Activated CD4-positive, alpha-beta T cell treated with anti-CD3 and anti-CD28 coated beads for 36 hours (primary cell): Measurements from ENCODE around the gene SORCS2. TPM values are rescaled to one million over a fixed set of nuclear protein-coding genes. Genes with fewer than 3 reads are reported as not detected.

Experiments
- ATAC-seq: fragments of 200-7000 bp; cut with Tn5 transposase; one replicate; pipeline ENCODE4 v1.10.0; 2021; ENCODE audit warnings: mild to moderate bottlenecking, moderate library complexity
- CTCF ChIA-PET: fragments of 350-600 bp; sonication (Branson Sonifier 250); formaldehyde crosslinking; loops from one replicate; lab custom pipeline; 2021; ENCODE audit warnings: antibody characterized with exemption; lab: Charles Lee
- POLR2A ChIA-PET: fragments of 350-600 bp; sonication (Branson Sonifier 250); formaldehyde crosslinking; loops from one replicate; lab custom pipeline; 2021; ENCODE audit warnings: antibody characterized with exemption, inconsistent platforms; lab: Charles Lee
- DNase-seq: peaks from one replicate; pipeline ENCODE4 v3.0.0-alpha.2; 2020
- H3K27ac Mint-ChIP-seq: one replicate; pipeline ENCODE4 v1.8.0; 2021; ENCODE audit warnings: mixed read lengths
- H3K27me3 Mint-ChIP-seq: one replicate; pipeline ENCODE4 v1.8.0; 2021; ENCODE audit warnings: mixed read lengths
- H3K36me3 Mint-ChIP-seq: one replicate; pipeline ENCODE4 v1.8.0; 2021; ENCODE audit warnings: low read depth, mixed read lengths
- H3K4me1 Mint-ChIP-seq: one replicate; pipeline ENCODE4 v1.8.0; 2021; ENCODE audit warnings: mixed read lengths
- H3K4me3 Mint-ChIP-seq: one replicate; pipeline ENCODE4 v1.8.0; 2021; ENCODE audit warnings: mild to moderate bottlenecking, moderate library complexity, mixed read lengths
- H3K9me3 Mint-ChIP-seq: one replicate; pipeline ENCODE4 v1.8.0; 2021; ENCODE audit warnings: low read depth, mixed read lengths
- intact Hi-C, 2 experiments: fragments of 100-400 bp; cut with DNase I in 1 of 2; cut with micrococcal nuclease in 1 of 2; formaldehyde crosslinking; loops; one replicate each; pipeline versions ENCODE4 v1.14.2 to v1.15.1; 2022 to 2024; cut with DNase I, micrococcal nuclease
- total RNA-seq, 2 experiments: library from RNA; stranded (reverse); gene quantifications; one replicate each; pipeline ENCODE4 v1.2.3, GENCODE V29; 2021

SORCS2 gene
- total RNA-seq, 2 experiments from 2014 or later, result 0.04 TPM; not detected in 1

DNA sequence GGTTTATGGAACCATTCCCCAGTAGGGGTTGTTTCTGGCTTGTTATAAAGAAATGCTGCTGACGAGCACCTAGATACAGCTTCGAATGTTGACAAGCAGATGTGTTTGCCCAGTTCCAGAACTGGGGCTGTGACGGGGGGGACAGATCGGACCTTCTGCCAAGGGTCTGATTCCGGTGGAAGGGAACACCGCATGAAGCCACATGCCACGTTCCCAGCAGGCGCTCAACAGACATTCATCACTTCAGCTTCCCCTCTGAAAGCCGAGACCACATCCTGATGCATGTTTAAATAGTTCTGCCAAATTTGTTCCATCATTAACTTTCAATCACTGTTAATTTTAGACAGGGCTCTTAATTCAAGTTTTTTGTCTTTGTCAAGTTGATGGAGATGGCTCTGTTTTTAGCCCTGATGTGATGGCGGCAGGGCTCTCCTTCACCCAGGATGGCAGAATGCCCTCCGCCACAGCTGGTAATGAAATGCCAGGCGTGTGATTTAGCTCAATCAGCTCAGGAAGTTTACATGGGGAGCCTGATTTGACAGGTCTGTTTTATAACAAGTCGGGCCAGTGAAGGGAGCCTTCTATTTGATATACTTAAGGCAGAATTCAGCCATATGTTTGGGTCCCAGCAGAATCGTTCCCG is 185.0 kb downstream of the SORCS2 start:
- H3K36me3 Mint-ChIP-seq, result no peaks in the 10 kb centered on the region
- POLR2A ChIA-PET, result no interaction called here
- CTCF ChIA-PET, result no interaction called here

DNA sequence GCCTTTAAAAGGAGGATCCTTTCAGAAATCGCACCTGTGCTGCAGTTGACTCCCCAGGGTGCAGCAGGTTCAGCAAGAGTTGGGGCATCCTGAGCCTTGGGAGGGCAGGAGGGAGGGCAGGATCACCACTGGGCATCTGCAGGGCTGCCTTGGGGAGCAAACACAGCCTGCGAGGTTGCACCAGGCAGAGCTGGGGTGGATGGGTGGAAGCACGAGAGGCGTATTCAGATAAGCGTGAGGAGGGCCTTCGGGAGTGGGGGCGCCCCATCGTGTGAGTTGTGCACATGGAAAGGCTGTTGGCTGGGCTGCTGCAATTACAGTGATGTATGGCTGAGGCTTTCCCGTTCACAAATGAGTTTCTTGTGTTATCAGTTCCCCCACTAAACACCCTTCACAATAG is 186.8 kb downstream of the SORCS2 start:
- CTCF ChIA-PET, result no interaction called here
- H3K9me3 Mint-ChIP-seq, result no peaks in the 10 kb centered on the region

More for the DNA sequence above, 185.0 kb downstream of the SORCS2 start:
- Mint-ChIP-seq H3K27me3 (peaks cover 26% of the 10 kb centered on the region), H3K9me3 (no peaks in the 10 kb centered on the region), H3K4me3 (no peak overlapping the region), H3K4me1 (no peaks in the 10 kb centered on the region), H3K27ac (no peak overlapping the region)
- intact Hi-C loops, result no loop called here
- DNase-seq (no peak), ATAC-seq (no peak)

DNA sequence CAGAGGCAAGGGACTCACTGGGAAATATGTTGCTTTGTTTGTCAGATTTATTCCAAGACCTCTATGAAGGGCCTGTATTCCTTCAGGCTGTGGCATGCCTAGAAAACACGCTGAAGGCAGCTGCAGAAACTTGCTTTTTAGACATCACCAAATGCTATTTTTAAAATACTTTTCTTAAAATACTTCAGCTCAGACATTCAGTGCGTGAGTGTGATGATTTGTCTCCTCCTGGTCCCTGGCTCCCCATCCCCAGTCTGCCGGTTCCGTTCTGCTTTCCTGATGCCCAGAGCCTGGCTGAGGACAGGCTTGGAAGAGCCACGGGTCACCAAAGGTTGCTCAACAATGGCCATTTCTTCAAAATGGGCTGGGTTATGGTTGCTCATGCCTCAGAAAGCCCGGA is 187.4 kb downstream of the SORCS2 start:
- Mint-ChIP-seq H3K4me3 (no peak overlapping the region), H3K36me3 (no peaks in the 10 kb centered on the region), H3K27ac (no peak overlapping the region), H3K9me3 (no peaks in the 10 kb centered on the region), H3K4me1 (no peaks in the 10 kb centered on the region), H3K27me3 (peaks cover 26% of the 10 kb centered on the region)
- intact Hi-C loops, result no loop called here
- ChIA-PET CTCF (no interaction called here), POLR2A (no interaction called here)
- DNase-seq (no peak), ATAC-seq (no peak)

More for the DNA sequence above, 186.8 kb downstream of the SORCS2 start:
- Mint-ChIP-seq H3K4me3 (no peak overlapping the region), H3K36me3 (no peaks in the 10 kb centered on the region), H3K4me1 (no peaks in the 10 kb centered on the region), H3K27ac (no peak overlapping the region), H3K27me3 (peaks cover 26% of the 10 kb centered on the region)
- ATAC-seq (no peak), DNase-seq (no peak)
- POLR2A ChIA-PET, result no interaction called here
- intact Hi-C loops, result no loop called here

DNA sequence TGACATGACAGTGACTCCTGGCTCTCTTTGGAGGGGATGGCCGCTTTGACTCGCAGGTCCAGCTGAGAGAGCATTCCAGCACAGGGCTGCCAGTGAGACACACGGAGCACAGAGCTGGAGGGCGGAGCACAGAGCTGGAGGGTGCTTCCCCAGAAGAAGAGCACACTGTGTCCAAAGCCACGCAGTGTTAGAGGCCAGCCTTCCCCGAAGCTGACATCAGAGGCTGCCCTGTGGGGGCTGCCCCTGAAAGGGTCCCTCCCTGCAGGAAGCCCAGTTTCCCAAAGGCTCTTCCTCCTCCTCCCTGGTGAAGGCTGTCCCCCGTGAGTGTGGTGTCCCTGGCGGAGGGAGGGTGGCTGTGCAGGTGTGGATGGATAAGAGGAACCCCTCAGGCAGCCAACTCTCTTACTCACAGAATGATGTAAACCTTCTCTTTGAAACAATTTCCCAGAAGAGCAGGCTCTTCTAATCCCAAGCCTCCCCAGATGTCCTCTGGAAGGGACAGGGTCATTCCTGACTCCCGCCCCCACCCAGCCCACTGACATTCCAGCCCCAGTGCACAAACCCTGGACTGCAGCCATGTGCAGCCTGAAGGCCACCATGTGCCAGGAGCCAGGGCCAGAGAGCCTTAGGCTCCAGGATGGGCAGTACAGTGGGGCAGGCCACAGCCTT is 189.0 kb downstream of the SORCS2 start:
- Mint-ChIP-seq H3K9me3 (no peaks in the 10 kb centered on the region), H3K27ac (no peak overlapping the region), H3K4me3 (no peak overlapping the region), H3K4me1 (no peaks in the 10 kb centered on the region), H3K36me3 (no peaks in the 10 kb centered on the region), H3K27me3 (peaks cover 23% of the 10 kb centered on the region)
- no peak for ATAC-seq
- POLR2A ChIA-PET, result no interaction called here
- no peak for DNase-seq
- CTCF ChIA-PET, result no interaction called here
- intact Hi-C loops, result no loop called here

DNA sequence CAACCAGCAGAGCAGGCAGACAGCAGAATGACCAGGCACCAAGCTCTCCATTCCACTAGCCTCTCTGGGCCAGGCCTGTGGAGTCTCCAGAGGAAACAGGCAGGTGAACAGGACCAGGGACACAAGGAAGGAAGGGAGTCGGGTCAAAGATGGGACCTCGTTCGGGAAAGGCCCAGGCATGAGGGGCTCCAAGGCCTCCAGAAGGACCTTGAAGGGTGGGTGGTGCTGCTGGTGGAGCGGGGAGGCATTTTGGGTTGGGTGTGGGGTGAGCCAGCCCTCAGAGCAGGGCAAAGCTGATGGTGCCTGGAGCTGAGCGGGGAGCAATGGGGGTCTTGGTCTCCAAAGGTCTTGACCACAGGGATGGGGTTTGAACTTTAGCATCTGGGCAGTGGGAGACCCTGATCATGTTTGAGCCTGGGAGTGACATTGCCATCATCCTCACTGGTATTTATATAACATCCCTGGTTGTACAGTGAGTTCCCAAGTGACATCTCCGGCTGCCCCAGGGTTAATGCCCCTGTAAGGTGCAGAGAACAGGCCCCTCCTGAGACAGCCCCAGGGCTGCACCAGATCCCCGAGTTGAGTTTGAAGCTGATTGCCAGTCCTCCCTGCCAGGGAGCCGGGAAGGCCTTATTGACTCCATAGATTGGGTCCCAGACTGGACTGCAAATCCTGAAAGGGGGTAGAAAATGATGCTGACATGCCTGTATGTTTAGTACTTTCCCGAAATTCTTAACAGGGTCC is 189.7 kb downstream of the SORCS2 start:
- Mint-ChIP-seq H3K4me1 (no peaks in the 10 kb centered on the region), H3K36me3 (no peaks in the 10 kb centered on the region), H3K27ac (no peak overlapping the region), H3K4me3 (no peak overlapping the region), H3K9me3 (no peaks in the 10 kb centered on the region), H3K27me3 (peaks cover 17% of the 10 kb centered on the region)
- ChIA-PET POLR2A (no interaction called here), CTCF (no interaction called here)
- intact Hi-C loops, result no loop called here
- ATAC-seq, result no peak
- DNase-seq, result no peak

DNA sequence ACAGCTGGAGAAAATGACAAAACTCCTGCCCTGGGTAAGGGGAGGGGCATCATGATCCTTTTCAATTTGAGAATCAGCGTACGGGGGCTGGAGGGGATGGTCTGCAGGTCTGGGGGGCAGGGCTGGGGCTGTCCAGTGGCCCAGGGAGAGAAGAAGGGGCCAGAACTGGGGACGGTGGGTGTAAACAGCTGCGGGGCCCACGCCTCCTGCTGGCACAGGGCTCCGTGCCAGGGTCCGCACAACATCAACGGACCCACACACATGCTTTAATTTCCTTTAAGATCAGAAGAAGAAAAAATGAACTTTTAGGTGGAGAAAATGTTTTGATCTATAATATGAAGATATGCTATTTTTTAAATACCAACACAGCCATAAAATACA is 190.3 kb downstream of the SORCS2 start:
- H3K9me3 Mint-ChIP-seq, result peaks cover 4% of the 10 kb centered on the region
- peaks cover 16% of the 10 kb centered on the region for H3K27me3 Mint-ChIP-seq
- no peak overlapping the region for H3K4me3 Mint-ChIP-seq
- ChIA-PET POLR2A (no interaction called here), CTCF (interaction anchor here (0.6 kb wide), 1 partner anchor 762 kb away, joined by 3 read pairs; no protein-coding TSS in a partner anchor)
- ATAC-seq (no peak), DNase-seq (no peak)
- H3K36me3 Mint-ChIP-seq, result no peaks in the 10 kb centered on the region
- H3K4me1 Mint-ChIP-seq, result no peaks in the 10 kb centered on the region
- intact Hi-C loops, result no loop called here
- no peak overlapping the region for H3K27ac Mint-ChIP-seq

DNA sequence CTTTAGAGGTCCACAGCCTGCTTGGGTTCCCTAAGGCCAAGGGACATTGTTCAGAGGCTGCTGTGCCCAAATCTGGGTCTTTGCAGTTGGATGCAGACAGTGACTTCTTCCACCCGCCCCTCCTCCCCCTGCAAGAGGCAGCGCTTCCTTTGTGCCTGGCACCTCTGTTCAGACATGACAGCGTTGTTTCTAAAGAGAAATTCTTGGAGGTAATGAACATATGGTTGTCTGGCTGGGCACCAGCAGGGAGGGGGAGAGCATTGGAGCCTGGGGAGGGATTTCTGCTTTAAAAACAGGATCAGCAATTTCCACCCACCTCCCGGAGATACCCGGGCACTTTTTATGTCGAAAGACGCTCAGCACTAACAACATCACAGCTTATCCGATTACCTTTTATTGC is 190.9 kb downstream of the SORCS2 start:
- H3K9me3 Mint-ChIP-seq, result peaks cover 8% of the 10 kb centered on the region
- intact Hi-C loops, result no loop called here
- CTCF ChIA-PET, result interaction anchor here (0.6 kb wide), 1 partner anchor 763 kb away, joined by 3 read pairs; no protein-coding TSS in a partner anchor
- no peak overlapping the region for H3K4me3 Mint-ChIP-seq
- ATAC-seq (no peak), DNase-seq (no peak)
- no peaks in the 10 kb centered on the region for H3K4me1 Mint-ChIP-seq
- H3K27me3 Mint-ChIP-seq, result peaks cover 13% of the 10 kb centered on the region
- no peaks in the 10 kb centered on the region for H3K36me3 Mint-ChIP-seq
- H3K27ac Mint-ChIP-seq, result no peak overlapping the region
- POLR2A ChIA-PET, result interaction anchor here (0.8 kb wide), 1 partner anchor 65 kb away, joined by 6 read pairs; no protein-coding TSS in a partner anchor

DNA sequence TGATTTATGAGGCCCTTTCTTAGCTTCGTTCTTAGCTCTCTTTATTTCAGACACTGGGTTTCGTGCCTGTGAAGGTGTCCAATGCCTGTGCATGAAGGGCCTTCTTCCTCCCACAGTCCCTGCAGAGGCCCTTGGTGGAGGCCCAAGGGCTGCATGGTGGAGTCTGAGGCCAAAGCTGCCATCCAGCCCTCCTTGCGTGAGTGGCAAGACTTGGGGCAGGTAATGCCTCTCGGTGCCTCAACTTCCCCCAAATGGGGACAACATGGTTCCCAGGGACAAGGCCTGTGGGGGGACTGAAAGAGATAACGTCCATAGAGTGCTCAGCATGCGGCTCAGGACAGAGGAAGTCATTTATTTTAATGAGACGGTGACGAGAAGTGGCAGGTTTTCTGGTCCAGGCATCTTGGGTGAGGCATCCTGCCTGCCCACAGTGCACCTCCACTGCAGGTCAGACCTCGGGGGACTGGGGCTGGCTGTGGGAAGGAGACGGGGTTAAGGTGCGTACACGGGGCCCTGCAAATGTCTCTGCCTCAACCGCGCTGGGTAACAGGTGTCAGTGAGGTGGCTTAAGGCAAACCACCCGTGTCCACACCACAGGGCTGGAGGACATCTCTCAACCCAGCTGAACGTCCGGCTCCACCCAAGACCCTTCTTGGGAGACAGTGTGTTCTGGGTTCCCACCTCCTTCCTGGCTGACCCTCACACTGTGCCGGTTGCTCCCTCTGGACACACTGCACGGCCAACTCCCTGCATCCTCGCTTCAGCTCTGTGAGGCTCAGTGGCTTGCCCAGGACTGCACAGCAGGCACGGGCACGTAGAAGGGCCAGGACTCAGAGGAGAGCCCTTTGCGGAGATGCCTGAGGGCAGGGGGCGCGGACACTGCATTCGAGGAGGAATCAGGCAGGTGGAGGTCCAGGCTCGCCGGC is 191.9 kb downstream of the SORCS2 start:
- DNase-seq (no peak), ATAC-seq (no peak)
- intact Hi-C loops, result no loop called here
- Mint-ChIP-seq H3K4me3 (no peak overlapping the region), H3K9me3 (peaks cover 8% of the 10 kb centered on the region), H3K27me3 (peaks cover 6% of the 10 kb centered on the region), H3K36me3 (no peaks in the 10 kb centered on the region), H3K27ac (no peak overlapping the region), H3K4me1 (no peaks in the 10 kb centered on the region)
- POLR2A ChIA-PET, result interaction anchor here (0.8 kb wide), 1 partner anchor 66 kb away, joined by 6 read pairs; no protein-coding TSS in a partner anchor
- CTCF ChIA-PET, result no interaction called here

DNA sequence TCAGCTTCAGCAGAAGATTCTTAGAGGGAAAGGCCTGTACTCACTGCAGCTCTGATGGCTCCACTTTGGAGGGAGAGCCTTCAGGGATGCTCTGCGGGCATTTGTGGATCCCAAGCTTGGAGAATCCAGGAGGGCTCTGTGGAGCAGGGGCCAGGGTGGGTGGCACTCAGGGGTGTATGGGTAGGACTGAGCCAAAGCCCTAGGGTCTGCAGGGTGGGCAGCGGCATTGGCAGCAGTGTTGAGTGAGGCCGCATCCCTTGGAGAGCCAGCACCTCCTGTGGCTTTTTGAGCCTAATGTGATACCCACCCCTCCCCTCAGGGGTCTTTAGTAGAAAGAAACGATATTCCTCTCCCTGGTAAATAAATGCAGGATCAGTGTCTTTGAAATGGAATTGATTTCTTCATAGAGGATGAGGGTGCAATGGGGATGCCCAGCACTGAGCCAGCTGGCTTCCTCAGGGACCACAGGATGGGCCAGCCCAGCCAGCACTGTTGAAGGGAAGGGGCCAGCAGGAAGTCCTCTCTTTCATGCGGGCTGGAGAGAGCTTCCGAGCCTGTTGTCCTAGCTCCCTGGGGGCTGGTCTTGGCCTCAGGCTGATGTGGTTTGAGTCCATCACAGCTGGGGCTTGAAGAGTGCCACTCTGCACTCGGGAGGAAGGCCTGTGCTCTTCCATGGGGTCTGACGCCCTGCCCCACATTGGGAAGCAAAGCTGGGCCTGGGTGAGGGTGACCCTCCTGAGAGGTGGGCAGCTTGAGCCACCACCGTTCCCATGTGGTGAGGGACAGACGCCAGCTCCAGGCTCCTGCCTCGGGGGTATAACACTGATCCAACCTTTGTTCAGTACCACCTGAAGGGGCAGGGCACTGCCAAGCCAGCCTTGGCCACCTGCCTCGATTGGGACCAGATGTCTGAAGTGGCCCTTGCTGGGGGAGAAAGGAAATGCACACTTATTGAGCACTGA is 192.9 kb downstream of the SORCS2 start:
- intact Hi-C loops, result no loop called here
- Mint-ChIP-seq H3K27ac (no peak overlapping the region), H3K4me1 (no peaks in the 10 kb centered on the region), H3K4me3 (no peak overlapping the region), H3K36me3 (no peaks in the 10 kb centered on the region), H3K9me3 (peaks cover 8% of the 10 kb centered on the region), H3K27me3 (peaks cover 4% of the 10 kb centered on the region)
- CTCF ChIA-PET, result no interaction called here
- POLR2A ChIA-PET, result no interaction called here
- no peak for ATAC-seq
- no peak for DNase-seq

DNA sequence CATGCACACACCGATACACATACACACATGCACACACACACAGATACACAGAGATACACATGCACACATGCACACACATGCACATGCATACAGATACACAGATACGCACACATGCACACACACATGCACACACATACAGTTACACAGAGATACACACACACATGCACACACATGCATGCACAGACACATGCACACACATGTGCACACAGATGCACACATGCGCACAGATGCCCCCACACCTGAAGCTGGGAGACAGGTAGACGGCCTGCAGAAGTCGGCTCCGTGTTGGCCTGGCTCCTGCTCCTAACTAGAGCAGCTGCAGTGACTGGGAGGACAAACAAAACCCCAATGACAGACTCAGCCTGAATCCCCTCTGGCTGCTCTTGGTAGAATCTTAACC is 195.6 kb downstream of the SORCS2 start:
- no peaks in the 10 kb centered on the region for H3K36me3 Mint-ChIP-seq
- no peaks in the 10 kb centered on the region for H3K27me3 Mint-ChIP-seq
- no peak for DNase-seq
- ChIA-PET CTCF (no interaction called here), POLR2A (no interaction called here)
- H3K9me3 Mint-ChIP-seq, result peaks cover 8% of the 10 kb centered on the region
- no peak overlapping the region for H3K4me3 Mint-ChIP-seq
- H3K27ac Mint-ChIP-seq, result no peak overlapping the region
- no peaks in the 10 kb centered on the region for H3K4me1 Mint-ChIP-seq
- no peak for ATAC-seq
- intact Hi-C loops, result no loop called here
